Midbrain (tissue), 1 donor: ENCODE measurements around the gene LPCAT2.

Experiments
- DNase-seq: peaks from one replicate; lab custom pipeline; 2025; lab: John Stamatoyannopoulos, UW

The LPCAT2 gene, protein sequence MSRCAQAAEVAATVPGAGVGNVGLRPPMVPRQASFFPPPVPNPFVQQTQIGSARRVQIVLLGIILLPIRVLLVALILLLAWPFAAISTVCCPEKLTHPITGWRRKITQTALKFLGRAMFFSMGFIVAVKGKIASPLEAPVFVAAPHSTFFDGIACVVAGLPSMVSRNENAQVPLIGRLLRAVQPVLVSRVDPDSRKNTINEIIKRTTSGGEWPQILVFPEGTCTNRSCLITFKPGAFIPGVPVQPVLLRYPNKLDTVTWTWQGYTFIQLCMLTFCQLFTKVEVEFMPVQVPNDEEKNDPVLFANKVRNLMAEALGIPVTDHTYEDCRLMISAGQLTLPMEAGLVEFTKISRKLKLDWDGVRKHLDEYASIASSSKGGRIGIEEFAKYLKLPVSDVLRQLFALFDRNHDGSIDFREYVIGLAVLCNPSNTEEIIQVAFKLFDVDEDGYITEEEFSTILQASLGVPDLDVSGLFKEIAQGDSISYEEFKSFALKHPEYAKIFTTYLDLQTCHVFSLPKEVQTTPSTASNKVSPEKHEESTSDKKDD

DNA sequence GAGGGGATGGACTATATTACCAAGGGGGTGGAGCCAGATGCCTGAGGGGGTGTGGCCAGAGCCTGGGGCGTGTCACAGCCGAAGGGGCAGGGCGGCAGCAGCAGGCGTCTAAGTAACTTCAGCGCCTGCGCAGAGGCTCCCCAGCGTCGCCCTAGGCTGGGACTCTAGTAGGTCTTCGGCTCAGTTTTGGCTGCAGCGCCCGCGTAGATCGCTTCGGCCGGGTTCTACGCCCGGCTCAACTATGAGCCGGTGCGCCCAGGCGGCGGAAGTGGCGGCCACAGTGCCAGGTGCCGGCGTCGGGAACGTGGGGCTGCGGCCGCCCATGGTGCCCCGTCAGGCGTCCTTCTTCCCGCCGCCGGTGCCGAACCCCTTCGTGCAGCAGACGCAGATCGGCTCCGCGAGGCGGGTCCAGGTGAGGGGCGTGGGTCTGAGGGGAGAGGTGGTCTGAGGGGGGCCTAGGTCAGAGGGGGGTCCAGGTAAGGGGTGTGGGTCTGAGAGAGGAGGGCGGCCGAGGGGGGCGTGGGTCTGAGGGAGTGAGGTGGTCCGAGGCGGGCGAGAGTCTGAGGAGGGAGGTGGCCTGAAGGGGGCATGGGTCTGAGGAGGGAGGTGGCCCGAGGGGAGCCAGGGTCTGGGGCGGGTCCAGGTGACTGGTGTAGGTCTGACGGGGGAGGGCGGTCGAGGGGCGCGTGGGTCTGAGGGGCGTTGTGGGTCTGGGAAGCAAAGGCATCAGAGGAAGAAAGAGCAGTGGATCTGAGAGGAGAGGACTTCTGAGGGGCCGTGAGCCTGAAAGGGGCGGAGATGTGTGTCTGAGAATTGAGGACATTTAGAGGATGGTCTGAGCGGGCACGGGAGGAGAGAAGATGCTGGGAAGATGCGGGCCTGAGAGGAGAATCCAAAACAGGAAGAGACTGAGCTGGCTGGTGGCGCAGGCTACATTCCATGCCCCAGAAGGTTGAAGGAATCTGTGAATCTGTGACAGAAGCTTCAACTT lies at the start of gene LPCAT2:
Gene LPCAT2, plus strand, starts transcription at position 132 of the 991 bp plus-strand sequence. Its CDS starts 110 bp downstream, at position 242.
- DNase-seq = peak; percentile 82

DNA sequence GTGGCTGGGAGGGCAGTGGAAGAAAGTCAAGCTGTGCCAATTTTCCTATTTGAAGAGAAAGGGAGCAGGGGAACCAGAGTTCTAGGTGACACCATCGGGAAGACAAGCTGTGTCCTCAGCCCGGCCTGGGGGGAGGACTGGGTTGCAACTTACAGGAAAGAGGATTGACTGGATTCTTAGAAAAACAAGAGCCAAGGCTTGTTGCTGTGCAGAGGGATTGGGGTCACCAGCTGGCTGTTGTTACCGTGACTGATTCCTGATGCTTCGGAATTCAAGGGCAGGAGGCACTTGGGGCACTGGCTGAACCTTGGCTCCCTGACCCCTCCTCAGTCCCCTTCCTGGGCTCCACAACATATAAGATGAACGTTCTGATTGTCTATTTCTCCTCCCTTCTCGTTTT lies 46.6 kb upstream of the LPCAT2 start:
- no peak for DNase-seq

DNA sequence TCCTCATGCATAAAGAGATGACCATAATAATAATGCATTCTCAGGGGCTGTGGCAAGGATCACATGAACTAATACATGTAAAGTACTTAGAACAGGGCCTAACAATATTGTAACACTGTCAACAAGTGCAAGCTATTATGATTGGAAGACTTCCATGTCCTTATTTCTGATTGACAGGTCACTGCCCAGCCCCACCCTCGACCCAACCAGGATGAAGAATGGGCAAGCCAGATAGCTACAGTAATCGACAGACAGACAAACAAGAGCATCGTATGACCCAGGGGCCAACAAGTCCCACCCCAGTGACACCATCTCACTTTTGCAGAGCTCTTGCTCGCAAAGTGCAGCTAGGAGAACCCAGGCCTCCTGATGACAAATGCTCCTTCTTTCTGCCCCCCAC lies 44.5 kb upstream of the LPCAT2 start:
- DNase-seq = no peak

DNA sequence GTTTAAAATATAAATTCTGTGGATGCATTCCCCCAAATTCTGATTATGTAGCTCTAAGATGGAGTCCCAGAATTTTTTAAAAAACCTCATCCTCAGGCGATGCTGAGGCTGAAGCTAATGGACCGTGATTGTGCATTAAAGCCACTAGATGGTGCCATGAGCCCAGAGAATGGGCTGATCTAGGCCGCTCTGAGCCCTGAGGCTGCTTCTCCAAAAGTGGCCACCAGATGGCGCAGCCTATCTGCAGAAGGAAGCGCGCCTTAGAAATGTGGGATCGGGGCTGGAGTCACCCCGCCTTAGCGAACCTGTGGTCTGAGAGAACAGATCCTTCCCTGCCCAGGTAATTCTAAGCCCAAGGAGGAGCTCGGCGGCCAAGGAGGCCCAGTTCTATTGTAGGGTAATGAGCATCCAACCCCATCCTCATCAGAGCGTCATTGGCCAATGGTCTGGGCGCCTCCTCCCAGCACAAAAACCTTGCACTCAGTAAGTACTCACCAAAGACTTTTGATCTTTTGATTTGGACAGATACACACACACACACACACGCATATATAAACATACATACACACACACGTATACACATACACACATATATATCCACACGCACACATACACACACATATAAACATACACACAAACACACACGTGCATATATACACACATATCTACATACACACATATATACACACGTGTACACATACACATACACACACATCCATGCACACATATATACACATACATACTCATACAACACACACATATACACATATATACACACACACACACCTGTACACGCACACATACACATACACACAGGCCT lies 43.6 kb upstream of the LPCAT2 start:
- DNase-seq = peak; percentile 91

DNA sequence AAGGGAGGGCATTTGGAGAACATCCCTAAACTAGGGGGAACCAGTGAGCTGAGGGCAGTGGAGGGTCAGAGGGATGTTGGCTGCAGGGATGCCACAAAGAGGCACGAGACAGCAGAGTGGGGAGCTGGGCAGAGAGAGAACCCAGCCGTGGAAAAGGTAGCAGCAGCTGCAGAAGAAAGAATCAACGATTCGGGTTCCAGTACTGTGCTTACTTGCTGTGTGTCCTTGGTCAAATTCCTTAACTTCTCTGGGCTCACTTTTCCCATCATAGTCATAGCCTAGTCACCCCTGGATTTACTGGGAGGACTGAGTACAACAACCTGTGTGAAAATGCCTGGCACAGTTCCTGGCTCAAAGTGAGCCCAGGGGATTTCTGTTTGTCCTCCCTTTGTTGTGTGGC lies 42.7 kb upstream of the LPCAT2 start:
- no peak for DNase-seq

DNA sequence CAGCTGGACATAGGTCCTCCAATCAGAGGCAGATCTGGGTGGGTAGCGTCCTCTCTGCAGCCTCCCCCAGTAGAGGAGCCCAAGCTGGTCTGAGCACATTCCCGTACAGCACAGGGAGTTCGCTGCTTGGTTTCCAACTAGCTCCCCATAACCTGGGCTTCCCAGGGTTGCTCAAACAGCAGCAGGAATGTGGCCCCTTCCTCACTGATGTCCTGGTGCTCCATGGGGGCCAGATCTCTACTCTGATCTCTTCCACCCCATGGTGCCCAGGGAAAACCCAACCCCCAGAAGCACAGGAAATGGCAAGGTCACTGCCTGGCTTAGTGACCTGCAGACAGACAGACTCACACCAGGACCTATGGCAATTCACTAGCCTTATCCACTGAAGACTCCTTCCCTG lies 41.0 kb upstream of the LPCAT2 start:
- no peak for DNase-seq

DNA sequence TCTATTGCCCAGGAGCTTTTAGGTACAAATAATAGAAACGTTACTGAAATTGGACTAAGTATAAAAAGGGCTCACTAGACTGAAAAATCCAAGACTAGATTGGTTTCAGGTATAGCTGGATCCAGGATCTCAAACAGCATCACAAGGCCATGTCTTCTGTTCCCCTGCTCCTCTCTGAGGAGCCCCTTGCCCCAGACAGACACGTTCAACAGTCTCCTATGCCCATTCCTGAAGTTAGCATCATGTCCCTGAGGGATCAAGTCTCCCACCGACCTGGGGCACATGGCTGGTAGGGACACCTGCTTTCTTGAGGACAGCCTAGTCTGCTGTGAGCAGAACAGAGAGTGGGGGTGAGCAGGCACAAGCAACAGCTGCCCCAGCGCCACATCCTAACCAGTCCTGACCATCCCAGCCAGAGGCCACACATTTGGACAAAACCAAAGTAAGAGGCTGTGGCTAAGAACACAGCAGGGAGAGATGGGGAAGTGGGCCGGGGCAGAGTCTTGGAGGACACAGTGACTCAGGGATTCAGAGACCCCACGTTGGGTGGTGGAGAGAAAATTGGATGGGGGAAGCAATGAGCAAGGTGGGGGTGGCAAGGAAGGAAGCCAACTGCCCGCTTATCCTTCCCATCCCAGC lies 40.4 kb upstream of the LPCAT2 start:
- no peak for DNase-seq

DNA sequence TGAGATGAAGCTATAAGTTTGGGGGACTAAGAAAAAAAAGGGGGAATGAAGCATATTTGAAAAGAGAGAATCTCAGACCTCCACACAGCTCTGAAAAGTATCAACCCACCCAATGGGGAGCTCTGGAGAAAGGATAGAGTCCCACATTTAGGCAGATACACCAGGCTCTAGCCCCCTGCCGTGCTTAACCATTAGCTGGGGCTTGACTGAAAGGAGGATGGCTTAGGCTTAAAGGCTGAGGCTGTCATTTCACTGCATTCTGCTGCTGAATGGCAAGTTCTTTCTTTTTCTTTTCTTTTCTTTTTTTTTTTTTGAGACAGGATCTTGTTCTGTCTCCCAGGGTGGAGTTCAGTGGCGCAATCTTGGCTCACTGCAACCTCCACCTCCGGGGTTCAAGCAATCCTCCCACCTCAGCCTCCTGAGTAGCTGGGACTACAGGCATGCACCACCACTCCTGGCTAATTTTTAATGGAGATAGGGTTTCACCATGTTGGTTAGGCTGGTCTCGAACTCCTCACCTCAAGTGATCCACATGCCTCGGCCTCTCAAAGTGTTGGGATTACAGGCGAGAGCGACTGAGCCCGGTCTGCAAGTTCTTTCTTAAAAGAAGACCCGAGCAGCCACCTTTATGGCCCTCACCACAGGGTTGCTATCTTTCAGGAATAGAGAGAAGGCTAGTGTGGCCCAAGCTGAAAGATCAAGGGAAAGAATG lies 38.9 kb upstream of the LPCAT2 start:
- DNase-seq = no peak

DNA sequence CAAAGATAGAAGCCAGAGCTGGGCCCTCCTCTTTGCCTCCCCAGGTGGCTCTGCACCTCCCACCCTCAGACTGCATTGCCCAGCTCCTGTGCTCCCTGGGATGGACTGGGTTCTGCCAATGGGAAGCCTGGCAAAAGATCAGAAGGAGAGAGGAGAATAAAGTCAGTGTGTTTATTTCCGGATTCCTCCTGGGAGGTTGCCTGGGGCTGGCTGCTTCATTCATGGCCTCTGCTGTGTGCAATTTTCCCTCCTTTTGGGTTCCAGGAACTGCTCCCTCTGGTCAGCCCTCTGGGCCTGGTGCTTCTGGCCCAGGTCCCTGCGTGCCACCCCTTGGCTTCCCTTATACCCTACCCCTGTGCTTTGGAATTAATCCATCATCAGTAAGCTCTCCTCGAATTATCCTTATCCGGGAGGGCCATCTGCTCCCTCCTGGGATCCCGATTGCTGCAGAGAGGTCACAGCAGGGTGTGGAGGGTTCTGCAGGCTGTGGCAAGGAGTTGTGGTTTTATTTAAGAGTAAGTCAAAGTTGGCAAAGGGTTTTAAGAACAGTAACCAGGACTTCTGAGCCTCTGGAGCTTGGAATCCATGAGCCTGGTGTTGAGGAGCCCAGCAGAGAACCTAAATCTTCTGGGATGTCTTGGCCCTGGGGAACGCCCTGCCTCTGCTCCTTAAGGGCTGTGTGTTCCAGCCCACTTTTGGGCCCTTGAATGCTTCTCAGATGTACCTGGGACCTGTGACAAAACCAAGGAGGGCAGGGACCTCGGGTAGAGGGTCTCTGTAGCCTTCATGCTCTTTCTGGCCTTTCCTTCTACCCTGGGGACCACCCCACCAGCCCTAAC lies 38.1 kb upstream of the LPCAT2 start:
- no peak for DNase-seq

DNA sequence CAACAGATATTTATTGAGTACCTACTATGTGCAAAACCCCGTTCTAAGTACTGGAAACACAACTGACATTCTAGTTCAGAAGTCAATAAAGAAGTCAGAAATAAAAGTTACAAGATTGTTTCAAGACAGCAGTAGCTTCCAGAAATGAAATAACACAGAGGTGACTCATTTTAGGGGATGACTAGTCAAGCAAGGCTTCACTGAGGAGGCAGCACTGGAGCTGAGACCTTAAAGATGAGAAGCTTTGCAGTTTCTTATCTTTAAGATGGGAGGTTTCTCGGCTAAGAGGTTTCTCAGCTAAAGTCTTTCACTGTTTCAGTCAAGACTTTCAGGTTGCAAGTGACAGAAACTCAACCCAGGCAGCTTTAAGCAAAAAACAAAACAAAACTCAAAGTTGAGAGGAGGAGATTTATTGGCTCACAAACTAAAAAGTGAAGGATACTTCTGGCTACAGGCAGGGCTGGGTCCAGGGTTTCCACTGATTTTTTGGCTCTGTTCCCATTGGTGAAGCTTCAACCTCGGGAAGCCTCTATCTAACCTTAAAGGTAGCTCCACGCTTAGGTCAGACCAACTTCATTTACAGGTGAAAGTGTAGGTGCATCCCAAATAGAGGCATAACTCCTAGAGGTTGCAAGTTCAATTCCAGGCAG lies 37.3 kb upstream of the LPCAT2 start:
- no peak for DNase-seq

DNA sequence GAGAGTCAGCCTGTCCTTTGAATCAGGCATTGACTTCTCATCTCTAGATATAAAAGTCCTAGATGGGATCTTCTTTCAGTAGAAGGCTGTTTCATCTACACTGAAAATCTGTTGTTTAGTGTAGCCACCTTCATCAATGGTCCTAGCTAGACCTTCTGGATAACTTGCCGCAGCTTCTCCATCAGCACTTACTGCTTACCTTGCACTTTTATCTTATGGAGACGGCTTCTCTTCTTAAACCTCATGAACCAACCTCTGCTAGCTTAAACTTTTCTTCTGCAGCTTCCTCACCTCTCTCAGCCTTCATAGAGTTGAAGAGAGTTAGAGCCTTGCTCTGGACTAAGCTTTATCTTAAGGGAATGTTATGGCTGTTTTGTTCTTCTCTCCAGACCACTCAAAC lies 35.3 kb upstream of the LPCAT2 start:
- no peak for DNase-seq

DNA sequence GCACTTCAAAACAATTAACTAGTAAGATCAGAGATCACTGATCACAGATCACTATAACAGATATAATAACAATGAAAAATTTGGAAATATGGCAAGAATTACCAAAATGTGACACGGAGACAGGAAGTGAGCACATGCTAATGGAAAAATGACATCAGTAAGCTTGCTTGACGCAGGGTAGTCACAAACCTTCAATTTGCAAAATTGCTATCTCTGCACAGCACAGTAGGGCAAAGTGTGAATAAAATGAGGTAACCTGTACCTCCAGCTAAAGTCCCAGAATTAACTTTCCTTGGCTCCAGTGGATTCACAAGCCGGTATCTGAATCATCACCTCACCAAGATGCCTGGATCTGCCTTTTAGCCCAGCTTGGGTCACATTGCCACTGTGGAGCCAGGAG lies 34.1 kb upstream of the LPCAT2 start:
- DNase-seq = no peak

DNA sequence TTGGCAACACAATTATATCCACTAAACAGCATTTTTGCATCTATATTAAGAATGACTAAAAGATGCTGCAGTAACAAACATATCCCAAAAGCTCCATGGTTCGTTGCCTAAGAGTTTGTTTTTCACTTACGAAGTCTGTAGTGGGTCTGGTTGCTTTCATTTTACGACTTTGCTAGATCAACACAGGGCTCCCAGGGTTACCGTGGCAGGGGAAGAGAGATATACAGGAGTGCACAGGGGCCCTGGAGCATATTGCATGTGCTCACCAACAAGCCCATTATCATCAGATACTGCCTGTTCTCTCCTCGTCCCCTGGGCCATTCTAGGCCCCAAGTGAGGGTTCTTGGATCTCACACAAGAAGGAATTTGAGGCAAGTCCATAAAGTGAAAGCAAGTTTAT lies 33.0 kb upstream of the LPCAT2 start:
- DNase-seq = no peak

DNA sequence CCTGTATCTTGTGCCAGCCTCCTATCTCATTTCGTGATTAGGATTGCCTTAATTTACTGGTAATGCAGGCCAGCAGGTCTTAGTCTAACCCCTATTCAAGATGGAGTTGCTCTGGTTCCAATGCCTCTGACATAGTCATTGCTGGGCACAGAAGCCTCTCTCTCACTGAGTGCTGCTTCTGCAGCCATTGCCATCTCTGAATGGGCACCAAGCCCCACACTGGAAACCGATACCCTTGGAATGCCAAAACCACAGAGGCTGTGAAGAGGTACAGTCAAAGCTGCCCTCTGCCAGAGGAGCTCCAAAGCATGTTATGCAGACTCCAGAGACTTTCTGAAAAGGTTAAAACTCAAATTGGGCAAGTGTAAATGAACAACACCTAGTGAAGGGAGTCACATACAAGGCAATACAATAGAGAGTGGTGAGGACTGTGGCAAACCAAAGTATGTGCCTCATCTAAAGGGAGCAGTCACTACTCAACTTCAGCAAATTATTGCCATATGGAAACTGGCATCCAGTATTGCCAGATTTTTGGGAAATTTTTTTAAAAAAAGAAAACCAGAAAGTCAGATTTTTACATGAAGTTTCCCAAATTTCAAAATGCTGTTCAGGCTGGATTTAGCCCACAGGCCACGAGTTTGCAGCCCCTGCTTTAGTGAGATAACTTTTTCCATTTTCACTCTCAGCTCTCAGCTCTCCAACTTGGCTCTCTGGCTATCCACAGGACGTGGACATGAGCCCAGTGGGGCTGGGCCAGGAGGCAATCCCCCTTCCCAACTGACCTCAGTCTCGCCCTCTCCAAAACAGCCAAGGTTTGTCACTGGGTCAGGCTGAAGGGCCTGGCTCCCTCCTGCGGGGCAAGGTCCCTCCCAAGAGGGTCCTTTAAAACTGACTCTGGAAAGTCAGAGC lies 32.0 kb upstream of the LPCAT2 start:
- DNase-seq = no peak

DNA sequence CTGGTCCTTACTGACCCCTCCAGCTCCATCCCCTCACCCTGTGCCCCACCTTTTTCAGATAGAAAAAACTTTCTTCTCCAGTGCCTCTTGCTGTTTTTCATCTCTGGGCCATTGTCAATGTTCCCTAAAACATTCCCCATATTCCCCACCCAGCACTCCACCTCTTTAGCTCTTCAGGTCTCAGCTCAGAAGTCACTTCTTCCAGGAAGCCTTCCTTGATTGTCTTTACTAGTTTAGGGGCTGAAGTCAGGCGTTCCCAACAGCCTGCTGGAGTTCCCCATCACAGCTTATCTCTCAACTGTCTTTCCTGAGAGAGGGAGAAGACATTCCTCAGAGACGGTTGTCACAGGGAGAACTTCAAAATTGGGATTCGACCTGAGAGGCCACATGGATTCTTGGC lies 31.1 kb upstream of the LPCAT2 start:
- DNase-seq = no peak

DNA sequence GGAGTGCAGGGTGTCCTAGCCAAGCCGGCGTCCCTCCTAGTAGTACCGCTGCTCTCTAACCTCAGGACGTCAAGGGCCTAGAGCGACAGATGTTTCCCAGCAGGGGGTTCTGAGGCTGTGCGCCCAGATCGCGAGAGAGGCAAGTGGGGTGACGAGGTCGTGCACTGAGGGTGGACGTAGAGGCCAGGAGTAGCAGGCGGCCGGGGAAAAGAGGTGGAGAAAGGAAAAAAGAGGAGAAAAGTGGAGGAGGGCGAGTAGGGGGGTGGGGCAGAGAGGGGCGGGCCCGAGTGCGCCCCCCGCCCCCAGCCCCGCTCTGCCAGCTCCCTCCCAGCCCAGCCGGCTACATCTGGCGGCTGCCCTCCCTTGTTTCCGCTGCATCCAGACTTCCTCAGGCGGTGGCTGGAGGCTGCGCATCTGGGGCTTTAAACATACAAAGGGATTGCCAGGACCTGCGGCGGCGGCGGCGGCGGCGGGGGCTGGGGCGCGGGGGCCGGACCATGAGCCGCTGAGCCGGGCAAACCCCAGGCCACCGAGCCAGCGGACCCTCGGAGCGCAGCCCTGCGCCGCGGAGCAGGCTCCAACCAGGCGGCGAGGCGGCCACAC lies 29.9 kb upstream of the LPCAT2 start, which contains the start of gene MMP2:
Gene MMP2, plus strand, starts transcription at position 372 of the 603 bp plus-strand sequence. CDS start 282 bp downstream, outside the sequence.
- peak; percentile 9 for DNase-seq

DNA sequence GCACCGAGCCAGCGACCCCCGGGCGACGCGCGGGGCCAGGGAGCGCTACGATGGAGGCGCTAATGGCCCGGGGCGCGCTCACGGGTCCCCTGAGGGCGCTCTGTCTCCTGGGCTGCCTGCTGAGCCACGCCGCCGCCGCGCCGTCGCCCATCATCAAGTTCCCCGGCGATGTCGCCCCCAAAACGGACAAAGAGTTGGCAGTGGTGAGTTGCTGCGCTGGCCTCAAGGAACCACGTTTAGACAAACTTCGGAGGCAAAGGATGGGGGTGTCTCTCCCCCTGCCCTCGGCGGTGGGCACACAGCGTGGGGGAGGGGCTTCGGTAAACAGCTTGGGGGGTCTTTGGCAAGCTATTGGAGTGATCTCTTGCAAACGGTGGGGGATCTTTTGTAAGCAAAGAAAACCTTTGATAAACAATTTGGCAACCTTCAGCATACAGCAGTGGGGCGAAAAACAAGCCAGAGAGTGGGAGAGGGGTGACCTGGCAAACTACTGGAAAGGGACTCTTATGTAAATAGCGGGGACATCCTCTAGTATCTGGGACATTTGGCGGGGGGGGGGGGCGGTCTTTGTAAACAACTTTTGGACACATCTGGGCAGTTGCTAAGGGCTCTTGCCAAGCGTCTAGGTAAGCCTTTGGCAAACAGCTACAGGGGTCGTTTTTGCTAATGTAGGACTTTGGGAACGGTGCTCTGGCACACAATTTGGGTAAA lies 29.3 kb upstream of the LPCAT2 start:
- DNase-seq = no peak
